DND-41 (cell line): Measurements from ENCODE around the gene NUTF2.

Source experiments
- EZH2 ChIP-seq: IDR thresholded peaks from 3 replicates; pipeline ENCODE4 v1.6.1; 2012; ENCODE audit warnings: borderline replicate concordance, low read depth, mild to moderate bottlenecking, moderate library complexity, low read length, inconsistent platforms; ENCODE audit not compliant: severe bottlenecking
- TF ChIP-seq, protein P1 (sequence below): IDR thresholded peaks from 2 replicates; pipeline ENCODE4 v1.5.1; 2012; ENCODE audit warnings: borderline replicate concordance, low read length, moderate library complexity, mild to moderate bottlenecking; ENCODE audit not compliant: poor library complexity, severe bottlenecking; ENCODE audit errors: extremely low read depth

DNA sequence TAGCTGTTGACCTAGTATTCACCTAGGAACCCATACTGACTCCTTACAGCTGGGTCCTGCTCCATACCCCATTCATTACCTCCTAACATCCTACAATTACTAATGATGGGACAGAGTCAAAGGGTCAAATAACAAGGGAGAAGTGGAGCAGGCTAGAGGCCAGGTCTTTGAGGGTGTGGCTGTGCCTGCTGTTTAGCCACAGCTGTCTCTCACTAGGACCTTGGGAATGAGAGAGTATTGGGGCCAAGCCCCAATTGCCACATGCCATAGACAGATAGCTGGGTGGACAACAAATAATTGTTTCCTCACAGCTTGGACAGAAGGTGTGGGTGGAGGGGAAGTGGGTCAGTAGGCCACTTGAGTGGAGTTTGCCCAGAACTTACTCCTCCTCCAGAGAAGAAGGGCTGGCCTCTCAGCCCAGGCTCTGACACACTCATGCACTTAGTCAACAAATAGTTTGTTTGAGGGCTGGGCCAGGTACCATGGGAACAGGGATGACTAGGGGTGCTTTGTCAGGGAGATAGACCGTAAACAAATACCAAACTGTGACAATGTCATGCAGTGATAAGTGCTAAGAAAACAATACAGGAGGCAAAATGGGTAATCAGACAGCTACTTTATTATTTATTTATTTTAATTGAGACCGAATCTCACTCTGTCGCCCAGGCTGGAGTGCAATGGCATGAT is 11.0 kb downstream of the NUTF2 start:
- no peak for TF ChIP-seq EZH2
- TF ChIP-seq, protein P1, sequence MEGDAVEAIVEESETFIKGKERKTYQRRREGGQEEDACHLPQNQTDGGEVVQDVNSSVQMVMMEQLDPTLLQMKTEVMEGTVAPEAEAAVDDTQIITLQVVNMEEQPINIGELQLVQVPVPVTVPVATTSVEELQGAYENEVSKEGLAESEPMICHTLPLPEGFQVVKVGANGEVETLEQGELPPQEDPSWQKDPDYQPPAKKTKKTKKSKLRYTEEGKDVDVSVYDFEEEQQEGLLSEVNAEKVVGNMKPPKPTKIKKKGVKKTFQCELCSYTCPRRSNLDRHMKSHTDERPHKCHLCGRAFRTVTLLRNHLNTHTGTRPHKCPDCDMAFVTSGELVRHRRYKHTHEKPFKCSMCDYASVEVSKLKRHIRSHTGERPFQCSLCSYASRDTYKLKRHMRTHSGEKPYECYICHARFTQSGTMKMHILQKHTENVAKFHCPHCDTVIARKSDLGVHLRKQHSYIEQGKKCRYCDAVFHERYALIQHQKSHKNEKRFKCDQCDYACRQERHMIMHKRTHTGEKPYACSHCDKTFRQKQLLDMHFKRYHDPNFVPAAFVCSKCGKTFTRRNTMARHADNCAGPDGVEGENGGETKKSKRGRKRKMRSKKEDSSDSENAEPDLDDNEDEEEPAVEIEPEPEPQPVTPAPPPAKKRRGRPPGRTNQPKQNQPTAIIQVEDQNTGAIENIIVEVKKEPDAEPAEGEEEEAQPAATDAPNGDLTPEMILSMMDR, result no peak
